CD4-positive, alpha-beta T cell treated with Interleukin-17A for 4 hours (primary cell): ENCODE results near the gene AQP5.

Source experiments
- DNase-seq: peaks from one replicate; pipeline ENCODE4 v3.0.0-alpha.2; 2020; ENCODE audit warnings: mixed read lengths

AQP5 gene

DNA sequence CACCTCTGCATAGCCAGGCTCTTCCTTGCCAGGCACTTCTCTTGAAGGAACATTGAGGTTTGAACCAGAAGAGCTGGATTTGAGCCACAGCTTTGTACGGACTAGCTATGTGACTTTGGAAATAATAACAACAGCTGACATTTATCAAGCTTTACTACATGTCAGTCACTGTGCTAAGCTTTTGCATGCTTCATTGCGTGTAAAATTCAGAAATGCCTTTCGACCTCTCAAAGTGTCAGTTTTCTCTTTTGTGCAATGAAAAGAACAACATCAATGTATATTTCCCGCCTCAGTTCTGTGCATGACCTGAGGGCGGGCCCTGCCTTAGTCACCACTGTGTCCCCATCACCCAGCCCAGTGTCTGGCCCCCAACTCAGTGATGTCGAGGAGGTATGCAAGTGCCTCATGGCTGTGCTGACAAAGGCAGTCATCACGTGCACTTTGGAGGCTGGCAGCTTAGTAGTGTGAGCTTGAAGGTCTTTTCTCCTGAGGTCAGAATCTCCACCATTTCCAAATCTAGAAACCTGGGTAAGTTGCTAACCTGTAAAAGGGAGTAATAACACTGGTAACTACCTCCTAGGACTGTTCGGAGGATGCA is 29.0 kb upstream of the AQP5 start:
- no peak for DNase-seq

DNA sequence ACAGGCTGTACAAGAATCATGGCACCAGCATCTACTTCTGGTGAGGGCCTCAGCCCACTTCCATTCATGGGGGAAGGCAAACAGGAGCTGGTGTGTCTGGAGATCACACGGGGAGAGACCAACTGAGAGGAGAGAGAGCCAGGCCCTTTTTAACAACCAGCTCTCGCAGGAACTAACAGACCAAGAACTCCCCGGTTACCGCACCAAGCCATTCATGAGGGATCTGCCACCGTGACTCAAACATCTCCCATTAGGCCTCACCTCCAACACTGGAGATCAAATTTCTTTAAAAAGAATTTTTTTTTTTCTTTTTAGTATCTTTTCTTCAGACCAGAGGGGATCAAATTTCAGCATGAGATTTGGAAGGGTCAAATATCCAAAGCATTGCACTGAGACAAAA is 27.9 kb upstream of the AQP5 start:
- DNase-seq, result no peak

DNA sequence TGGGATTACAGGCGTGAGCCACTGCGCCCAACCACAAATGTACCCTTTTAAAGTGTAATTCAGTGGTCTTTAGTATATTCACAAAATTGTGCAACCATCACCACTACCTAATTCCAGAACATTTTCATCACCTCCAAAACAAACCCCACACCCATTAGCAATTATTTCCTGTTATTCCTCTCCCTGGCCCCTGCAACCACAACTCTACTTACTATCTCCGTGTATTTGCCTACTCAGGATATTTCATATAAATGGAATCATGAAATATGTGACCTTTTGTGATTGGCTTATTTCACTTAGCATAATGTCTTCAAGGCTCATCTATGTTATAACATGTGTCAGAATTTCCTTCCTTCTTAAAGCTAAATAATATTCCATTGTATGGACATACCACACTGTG is 27.2 kb upstream of the AQP5 start:
- no peak for DNase-seq

DNA sequence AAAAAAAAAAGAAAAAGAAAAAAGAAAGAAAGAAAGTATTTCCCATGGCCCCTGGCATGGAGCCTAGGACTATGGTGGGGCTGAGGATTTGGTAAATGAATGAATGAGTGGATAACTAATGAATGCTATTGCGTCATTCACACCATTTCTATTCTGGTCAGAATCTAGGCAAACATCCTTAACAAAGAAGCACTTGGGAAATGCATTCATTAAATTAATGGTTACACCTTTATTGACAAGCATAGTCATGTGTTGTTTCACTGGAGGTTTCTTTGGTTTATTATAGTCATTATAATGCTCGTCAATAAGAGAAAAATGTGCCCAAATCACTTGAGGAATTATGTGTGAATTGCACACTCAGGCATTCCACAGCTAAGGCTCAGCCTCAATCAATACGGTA is 24.7 kb upstream of the AQP5 start:
- no peak for DNase-seq

DNA sequence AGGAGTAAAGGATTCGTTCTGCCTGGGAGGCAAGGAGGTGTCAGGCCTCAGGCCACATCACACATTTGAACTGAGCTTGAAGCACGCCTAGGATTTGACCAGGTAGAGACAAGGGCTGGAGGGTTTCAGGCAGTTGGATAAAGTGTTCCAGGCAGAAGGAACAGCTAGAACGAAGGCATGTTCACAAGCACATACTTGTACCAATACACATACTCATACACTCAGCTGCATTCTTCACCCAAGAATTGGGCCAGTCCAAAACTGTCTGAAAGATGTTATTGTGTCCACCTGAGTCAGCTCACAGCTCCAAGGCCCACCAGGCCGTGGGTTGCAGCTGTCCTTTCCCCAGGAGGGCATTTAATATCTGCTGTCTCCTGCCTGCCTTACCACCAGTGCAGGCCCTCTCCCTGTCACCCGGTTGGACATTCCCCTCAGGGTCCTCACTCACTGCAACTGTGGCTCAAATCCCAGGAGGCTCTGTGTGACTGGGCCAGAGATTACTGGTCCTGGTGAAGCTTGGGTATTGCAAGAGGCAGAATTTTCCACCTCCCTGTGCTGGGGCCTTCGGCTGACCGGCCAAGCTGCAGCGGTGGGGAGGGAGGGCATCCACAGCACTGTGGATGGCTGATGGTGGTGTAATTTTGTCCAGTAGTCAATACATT is 23.9 kb upstream of the AQP5 start:
- DNase-seq, result no peak

DNA sequence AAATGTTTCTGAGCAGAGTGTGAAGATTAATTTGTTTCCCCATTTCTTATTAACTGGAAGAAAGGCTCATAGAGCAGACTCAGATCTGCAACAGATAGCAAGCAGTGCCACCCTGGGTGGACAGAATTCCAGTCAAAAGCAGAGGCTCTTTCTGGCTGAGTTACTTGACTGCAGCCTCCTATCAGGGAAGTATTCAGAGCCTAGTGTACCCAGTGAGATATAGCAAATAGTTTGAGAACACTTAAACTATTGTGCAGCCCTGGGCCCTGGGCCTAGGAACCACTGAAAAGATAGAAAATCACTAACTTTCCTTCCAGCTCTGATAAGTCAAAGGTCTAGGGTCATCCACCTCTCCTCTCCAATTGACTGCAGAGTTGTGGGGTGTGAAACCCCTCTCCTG is 22.4 kb upstream of the AQP5 start:
- no peak for DNase-seq

DNA sequence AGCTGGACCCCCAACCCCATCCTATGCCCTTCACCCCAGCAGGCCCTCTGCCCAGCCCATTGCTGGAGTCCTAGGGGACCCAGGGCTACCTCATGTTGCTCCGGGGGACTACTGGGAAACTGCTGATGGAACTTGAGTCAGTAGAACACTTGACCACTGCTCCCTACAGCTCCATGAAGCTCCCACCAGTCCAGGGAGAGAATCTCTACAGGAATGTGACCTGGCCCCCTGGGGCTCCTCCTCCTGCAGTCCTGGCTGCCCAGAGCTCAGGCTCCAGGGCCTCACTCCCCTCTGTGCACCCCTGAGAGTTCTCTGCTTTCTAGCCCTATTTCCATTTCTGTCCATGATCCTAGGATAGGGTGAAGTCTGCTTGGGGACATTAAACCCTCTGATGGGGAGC is 22.0 kb upstream of the AQP5 start:
- no peak for DNase-seq

DNA sequence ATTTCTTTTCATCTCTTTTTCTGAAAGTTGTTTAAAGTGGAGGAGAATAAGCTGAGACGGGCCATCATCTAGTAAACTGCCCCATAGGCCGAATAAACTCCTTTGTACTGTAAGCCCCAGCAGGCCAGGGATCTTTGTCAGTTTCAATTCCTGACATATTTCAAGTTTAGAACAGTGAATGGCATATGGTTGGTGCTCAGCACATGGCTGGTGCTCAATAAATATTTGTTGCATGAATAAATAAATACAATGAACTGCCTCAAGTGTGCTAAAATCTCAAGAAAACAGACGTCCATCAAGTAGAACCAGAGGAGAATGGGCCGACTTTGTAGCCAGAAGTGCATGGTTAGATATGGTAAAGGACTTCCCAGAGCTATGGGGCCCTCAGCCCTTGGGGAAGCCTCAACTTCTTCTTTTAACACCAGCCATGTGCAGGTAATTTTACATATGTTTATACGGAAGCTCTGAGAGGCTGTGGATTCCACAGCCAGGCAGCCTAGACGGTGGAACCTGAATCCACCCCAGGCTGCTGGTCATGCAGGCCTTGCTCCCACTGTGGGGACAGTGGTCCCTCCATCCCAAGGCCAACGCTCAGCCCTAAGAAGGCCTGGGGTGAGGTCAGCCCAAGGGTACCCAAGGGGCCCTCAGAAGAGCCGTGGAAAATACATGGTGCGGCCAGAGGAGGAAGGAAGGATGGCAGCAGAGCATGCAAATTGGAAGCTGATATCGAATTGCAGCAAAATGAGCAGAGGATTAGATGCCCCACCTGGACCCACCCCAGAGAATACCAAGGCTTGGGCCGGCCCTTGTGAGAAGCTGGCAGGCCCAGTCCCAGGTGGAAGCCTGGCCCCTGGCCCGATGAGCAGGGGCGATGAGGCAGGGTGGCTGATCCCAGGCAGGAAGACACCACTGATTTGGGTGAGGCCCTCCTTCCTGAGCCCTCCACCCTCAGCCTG is 19.8 kb upstream of the AQP5 start:
- no peak for DNase-seq

DNA sequence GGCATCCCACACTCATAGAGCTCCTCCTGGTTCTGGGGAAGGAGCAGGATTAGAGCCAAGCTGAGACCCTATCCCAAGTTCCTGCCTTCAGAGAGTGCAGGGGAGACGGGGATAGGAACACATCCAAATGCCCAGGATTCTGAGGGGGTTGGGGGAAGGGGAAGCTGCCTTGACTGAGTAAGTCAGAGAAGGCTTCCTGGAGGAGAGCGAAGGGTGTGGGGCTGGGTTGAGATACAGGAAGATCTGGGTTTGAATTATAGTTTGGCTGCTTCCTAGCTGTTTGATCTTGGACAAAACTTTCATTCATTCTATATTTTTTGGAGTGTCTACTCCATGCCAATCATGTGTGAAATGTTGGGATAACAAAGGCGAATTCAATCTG is 19.2 kb upstream of the AQP5 start:
- no peak for DNase-seq

DNA sequence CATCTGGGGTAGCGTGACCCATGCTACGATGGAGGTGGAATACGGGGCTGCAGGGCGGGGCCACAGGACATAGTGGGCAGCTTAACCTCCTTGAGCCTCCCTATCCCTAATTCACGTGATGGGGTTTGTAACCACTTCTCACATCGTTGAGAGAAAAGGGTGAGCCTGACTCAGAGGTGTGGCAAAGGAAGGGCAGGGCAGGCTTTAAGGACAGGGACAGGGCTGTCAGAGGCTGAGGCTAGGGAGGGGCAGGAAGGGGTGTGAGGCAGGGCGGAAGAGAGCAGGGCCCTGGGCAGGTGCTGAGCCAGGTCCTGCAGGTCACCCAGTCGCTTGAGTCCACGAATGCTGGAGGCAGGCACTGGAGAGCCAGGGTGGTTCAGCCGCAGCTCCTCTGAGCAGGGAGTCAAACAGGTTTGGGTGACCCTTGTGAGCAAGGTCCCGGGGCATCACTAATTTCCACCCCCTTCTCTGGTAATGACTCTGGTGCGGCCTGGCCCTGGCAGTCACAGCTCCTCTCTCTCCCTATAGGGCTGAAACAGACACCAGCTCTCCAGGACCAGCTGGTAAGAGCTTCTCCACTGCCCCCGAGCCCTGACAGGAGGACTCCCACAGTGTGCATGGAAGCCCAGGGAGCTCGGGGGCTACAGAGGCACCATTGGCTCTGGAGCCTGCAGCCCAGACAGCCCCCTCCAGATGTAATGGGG is 18.6 kb upstream of the AQP5 start:
- DNase-seq, result peak; percentile 5

DNA sequence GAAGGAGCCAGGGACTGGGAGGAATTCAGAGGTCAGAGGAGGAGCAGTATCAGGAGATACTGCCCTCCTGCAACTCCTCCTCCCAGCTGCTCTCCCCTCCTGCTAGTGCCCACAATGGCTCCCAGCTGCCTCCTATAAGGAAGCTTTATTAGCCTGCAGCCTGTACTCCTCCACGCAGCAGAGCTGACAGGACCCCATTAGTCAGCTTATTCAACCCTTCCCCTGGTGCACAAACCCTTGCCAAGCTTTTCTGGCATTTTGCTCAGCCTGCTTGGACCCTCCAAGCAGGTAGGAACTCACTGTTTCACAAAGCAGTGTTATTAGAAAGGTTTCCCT is 18.1 kb upstream of the AQP5 start:
- DNase-seq, result no peak

DNA sequence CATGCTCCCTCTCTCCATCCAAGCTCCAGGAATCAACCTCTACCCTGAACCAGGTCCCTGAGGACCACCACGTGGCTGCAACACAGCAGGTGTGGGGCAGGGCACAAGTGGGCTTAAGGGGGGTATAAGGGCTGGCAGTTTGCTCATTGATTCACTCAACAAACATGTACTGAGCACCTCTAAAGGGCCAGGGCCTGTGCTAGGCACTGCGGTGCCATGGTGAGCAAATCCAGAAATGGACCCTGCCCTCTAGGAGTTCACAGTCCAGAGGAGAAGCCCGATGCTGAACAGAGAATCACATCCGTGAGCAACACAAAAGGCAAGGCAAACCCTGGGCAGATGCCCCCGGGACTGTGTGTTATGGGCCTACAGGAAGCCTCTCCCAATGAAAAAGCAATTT is 17.6 kb upstream of the AQP5 start:
- DNase-seq, result no peak

DNA sequence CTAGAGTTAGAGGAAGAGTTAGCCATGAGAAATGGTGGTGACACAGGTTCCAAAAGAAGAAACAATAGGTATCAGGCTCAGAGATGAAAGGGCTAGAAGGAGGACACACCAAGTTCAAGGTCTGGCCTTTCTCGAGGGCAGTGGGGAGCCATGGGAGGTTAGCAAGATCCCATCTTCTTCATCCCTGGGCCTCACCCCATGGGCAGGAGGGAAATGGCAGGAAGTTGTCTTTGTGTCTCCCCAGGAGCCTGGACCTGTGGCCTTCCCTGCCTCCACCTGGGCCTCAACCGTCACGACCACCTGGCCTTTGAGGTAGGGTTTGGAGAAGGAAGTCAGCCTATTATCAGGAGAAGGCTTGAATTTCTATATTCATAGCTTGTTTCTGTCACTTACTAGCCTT is 17.0 kb upstream of the AQP5 start:
- DNase-seq, result no peak

DNA sequence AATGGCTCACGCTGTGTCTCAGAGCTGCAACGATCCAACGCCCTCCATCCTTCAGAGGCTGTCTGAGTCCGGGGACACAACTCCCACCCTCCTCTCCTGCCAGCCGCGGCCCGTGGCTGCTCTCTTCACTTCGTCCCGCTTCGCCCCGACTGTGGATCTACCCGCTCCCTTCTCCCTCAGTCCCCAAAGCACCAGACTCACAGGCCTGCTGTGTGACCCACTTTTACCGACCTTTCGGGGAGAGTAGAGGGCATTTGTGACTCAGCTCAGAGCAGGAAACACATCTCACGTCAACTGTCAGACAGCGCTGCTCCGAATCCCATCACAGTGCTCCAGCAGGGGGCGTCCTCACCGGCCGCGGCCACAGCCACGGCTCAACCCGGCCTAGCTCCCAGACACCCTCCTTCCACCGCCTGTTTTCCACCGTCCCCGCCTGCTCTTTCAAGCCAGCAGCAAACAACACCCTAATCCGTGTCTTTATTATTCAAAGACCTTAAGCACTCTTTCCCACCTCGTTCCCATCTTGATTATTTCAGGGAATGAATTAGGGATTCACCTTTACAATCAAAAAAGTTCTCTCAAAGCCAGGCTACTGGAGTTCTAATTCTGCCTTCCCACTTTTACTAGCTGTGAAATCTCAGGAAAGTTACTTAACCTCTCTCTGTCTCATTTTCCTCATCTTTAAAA is 16.1 kb upstream of the AQP5 start:
- peak; percentile 91 for DNase-seq

DNA sequence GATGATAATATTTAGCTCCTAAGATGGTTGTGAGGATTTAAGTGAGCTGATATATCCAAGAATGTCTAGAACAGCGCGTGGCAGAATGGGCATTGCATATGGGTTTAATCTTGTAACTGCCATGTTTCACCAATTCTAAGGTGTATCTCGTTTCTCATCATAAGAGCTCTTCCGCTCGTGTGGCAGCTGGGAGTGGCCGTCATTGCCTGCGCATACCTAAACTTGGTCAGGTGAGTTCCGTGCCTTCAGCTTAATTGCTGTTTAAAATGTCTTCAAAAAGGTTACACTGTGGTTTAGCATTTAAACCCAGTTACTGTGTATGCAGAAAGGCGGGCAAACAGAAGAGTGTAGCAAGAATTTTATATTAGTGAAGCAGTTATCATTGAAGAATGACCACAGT is 15.6 kb upstream of the AQP5 start:
- DNase-seq, result peak; percentile 30

DNA sequence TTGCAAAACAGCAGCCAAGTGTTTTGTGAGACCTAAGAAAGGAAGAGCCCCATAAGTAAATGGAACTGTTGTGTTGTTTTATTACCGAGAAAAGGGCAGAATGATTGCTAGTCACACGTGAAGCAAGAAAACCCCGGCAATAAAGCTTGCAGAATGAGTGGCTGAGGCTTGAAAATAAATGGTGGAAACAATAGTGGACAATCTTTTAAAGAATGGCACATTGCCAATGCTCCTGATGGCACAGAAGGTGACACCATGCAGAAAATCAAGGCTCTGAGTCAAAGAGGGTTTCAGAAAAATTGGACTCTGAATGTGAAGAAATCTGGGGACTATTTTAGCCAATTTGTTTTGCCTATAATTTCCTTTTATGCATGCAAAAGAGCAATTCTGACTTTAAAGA is 15.2 kb upstream of the AQP5 start:
- DNase-seq, result no peak

DNA sequence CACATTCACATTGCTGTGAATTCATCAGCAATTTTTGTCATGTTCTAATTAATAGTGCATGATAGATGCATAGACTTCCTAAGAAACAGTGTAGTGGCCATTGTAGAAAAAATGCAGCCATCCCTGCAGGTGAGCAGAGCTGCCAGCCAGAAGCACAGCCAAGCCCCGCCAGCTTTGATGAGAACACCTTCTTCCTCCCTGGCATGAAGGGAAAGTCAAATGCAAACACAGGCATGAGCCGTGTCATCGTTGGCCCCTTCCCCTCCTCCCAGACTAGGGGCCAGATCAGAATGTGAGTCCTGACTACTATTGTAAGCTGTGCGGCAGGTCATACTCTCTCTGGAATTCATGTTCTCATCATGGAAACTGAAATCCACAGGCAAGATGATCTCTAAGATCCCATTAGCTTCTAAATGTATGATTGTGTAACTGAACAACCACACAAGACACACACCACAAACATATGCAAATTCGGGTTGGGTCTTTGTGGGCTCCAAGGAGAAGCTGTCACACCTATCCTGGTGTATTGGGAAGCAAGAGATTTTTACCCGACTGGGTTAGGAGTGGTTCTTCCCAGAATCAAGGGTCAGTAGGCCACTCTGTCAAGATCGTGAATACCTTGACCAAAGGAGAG is 14.0 kb upstream of the AQP5 start:
- no peak for DNase-seq

DNA sequence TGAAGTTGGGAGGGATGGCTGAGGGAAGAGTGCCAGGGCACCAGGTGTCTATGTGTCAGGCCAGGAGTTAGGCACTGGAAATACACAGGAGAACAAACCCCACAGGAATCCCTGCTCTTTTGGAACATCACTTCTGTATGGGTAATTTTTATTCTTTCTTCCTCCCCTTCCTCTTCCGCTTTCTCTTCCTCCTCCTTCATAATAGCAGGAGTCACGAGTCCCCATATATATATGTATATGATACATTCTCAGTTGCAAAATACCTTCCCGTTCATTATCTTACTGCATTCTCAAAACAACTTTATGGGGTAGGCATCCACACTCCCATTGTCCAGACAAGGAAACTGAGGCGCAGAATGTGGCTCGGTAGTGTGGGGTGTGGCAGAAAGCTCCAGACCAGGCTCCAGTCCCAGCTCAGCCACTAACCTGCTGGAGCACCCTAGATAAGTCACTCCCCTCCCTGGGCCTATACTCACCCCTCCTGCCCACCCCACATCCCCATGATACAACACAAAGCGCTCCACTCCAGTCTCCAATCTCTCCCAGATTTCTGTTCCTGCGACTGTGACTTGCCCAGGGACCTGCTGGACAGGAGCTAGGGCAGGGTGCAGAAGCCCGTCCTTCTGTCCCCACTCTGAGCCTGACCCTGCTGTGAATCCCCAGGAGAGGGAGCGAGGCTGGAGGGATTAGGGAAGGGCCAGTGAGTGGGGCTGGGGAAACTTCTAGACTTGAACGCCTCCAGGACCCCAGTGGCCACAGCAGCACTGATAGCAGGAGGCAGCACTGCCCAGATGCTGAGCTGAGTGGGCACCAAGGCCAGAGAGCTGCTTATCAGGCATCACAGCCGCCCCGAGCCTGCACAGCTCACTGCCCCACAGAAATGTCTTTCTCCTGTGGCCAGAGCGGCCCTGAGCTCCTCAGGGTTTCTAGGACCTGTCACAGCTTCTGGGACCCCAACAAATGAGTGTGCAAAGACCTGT is 12.5 kb upstream of the AQP5 start:
- no peak for DNase-seq

DNA sequence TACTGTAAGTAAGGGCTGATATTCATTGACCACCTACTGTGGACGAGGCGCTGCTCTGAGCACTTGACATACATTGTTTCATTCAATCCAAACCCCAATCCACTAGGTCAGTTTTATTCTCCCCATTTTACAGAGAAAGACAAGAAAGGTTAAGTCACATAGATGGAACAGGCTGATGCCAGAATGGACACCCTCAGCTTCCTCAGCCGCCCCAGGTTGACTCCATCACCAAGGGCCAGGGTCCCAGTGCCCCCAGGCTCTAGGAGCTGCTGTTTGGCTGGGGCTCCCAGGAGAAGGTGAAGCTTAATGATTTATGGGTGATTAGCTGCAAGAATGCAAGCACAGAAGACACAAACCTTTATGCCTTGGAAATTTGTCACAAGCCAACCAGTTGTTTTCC is 11.8 kb upstream of the AQP5 start:
- no peak for DNase-seq

DNA sequence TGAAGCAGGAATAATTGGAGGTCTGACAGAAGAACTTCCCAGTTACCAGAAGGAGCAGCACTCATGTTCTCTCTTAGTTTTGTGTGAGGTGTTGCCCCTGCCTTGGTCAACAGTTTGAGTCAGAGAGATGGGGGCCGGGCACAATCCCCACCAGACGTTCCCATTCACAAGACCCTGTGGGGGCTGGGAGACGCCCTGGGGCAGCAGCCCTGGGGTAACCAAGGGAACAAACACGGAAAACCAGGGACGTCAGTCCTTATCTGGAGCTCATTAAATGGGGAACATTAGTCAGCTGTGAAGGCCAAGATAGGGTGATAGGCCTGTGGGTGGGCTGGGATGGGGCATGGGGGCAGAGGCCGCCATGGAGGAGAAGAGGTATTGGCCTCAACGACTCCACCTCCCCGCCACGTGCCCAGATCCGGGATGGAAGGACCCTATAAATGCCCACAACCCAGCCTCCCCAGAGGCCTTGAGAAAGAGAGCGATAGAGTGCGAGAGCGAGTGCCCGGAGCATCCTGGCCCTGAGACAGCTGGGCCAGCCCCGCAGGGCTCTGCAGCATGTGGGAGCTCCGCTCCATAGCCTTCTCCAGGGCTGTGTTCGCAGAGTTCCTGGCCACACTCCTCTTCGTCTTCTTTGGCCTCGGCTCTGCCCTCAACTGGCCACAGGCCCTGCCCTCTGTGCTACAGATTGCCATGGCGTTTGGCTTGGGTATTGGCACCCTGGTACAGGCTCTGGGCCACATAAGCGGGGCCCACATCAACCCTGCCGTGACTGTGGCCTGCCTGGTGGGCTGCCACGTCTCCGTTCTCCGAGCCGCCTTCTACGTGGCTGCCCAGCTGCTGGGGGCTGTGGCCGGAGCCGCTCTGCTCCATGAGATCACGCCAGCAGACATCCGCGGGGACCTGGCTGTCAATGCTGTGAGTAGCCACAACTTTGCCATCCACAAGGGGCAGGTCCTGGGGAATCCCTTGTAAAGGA is 11.1 kb upstream of the AQP5 start, which contains the start of gene AQP2:
Gene AQP2, plus strand, starts transcription at position 465 of the 979 bp plus-strand sequence. Its CDS starts 94 bp downstream, at position 559.
- DNase-seq, result no peak
